Prostate gland (tissue), 2 donors: ENCODE results near the gene SPEF1.

ENCODE experiments used
- CTCF ChIP-seq, 4 experiments: fragments of 200-600 bp in 2 of 4; fragments of 450-650 bp in 2 of 4; sonication (generic) in 2 of 4; IDR thresholded peaks; 1 replicate in 3 of 4; 2 replicates in 1 of 4; pipeline ENCODE4 v1.5.1; 2016 to 2019; ENCODE audit warnings: antibody characterized with exemption in 4 of 4, mild to moderate bottlenecking in 2 of 4, moderate library complexity in 2 of 4
- POLR2A ChIP-seq: fragments of 450-650 bp; IDR thresholded peaks from one replicate; pipeline ENCODE4 v1.6.1; 2016; ENCODE audit warnings: antibody characterized with exemption, mild to moderate bottlenecking
- POLR2AphosphoS5 ChIP-seq: sonication (generic); formaldehyde crosslinking; IDR thresholded peaks from one replicate; pipeline ENCODE4 v1.6.1; 2017; ENCODE audit warnings: antibody characterized with exemption

- TF ChIP-seq CTCF (IDR thresholded peaks at IDR 0.05): no peak
- no peak for TF ChIP-seq POLR2A
- TF ChIP-seq POLR2AphosphoS5: no peak
These were observed 15.9 kb downstream of the SPEF1 start for GRCh38 chr20:3765171-3765882.
